Measurements from ENCODE around the gene RIC8A.
"Not testable (repeated sequence)": the region's sequence is repeated elsewhere in the genome, so short reads cannot be mapped to it uniquely, and the experiment has no call there.

Gene RIC8A

GRCh38 chr11:236774-237767 is 29.6 kb downstream of the RIC8A start, which contains the start of gene PSMD13:
PSMD13 (plus strand) TSS chr11:236976; CDS start chr11:237050, 74 bp downstream.
- no peaks in the 10 kb centered on the region for H3K27me3 ChIP-seq (ENCODE audit: insufficient read depth, low read length)
- peak within 1 kb of the TSS; percentile 90 for H3K4me3 ChIP-seq (ENCODE audit: low read length)
- peak within 1 kb of the TSS; percentile 92 for H3K9ac ChIP-seq (ENCODE audit: low read depth, low read length)
- H3K36me3 ChIP-seq (ENCODE audit: insufficient read depth, low read length): peaks cover 36% of the 10 kb centered on the region
- H3K27ac ChIP-seq (ENCODE audit: low read depth, low read length): peak within 1 kb of the TSS; percentile 80
- H3K4me1 ChIP-seq (ENCODE audit: insufficient read depth, low read length): 0 out of 2 replicates have a peak, but pooled peaks cover 6% of the 10 kb centered on the region
- no peaks in the 10 kb centered on the region for H3K9me3 ChIP-seq (ENCODE audit: insufficient read depth, low read depth, low read length)
- 2% methylated on average over 61 of the region's 62 CpGs for WGBS

GRCh38 chr11:238346-238745 is 30.8 kb downstream of the RIC8A start:
- WGBS: 92% methylated on average over 7 of the region's 7 CpGs
- peaks cover 43% of the 10 kb centered on the region for H3K36me3 ChIP-seq (ENCODE audit: insufficient read depth, low read length)
- peak overlapping the region; percentile 83 for H3K4me3 ChIP-seq (ENCODE audit: low read length)
- H3K9ac ChIP-seq (ENCODE audit: low read depth, low read length); H3K27ac ChIP-seq (ENCODE audit: low read depth, low read length); H3K27me3 ChIP-seq (ENCODE audit: insufficient read depth, low read length); H3K4me1 ChIP-seq (ENCODE audit: insufficient read depth, low read length); H3K9me3 ChIP-seq (ENCODE audit: insufficient read depth, low read depth, low read length): not testable (repeated sequence)

GRCh38 chr11:240315-240714 is 32.8 kb downstream of the RIC8A start:
- Histone ChIP-seq H3K9me3 (ENCODE audit: insufficient read depth, low read depth, low read length) (no peaks in the 10 kb centered on the region), H3K27me3 (ENCODE audit: insufficient read depth, low read length) (no peaks in the 10 kb centered on the region), H3K27ac (ENCODE audit: low read depth, low read length) (no peak overlapping the region), H3K36me3 (ENCODE audit: insufficient read depth, low read length) (peaks cover 62% of the 10 kb centered on the region), H3K4me1 (ENCODE audit: insufficient read depth, low read length) (0 out of 2 replicates have a peak, but pooled peaks cover 6% of the 10 kb centered on the region), H3K4me3 (ENCODE audit: low read length) (no peak overlapping the region), H3K9ac (ENCODE audit: low read depth, low read length) (no peak overlapping the region)
- 100% methylated on average over 1 of the region's 1 CpG for WGBS

- H3K36me3 ChIP-seq (ENCODE audit: insufficient read depth, low read length): peaks cover 75% of the 10 kb centered on the region
- no peaks in the 10 kb centered on the region for H3K27me3 ChIP-seq (ENCODE audit: insufficient read depth, low read length)
- no peak overlapping the region for H3K27ac ChIP-seq (ENCODE audit: low read depth, low read length)
- H3K9me3 ChIP-seq (ENCODE audit: insufficient read depth, low read depth, low read length): no peaks in the 10 kb centered on the region
- no peak overlapping the region for H3K9ac ChIP-seq (ENCODE audit: low read depth, low read length)
- H3K4me3 ChIP-seq (ENCODE audit: low read length): no peak overlapping the region
- 0 out of 2 replicates have a peak, but pooled peaks cover 6% of the 10 kb centered on the region for H3K4me1 ChIP-seq (ENCODE audit: insufficient read depth, low read length)
- WGBS: 92% methylated on average over 5 of the region's 5 CpGs
Observed at GRCh38 chr11:241634-242033, 34.1 kb downstream of the RIC8A start.

GRCh38 chr11:244376-244775 is 36.9 kb downstream of the RIC8A start:
- Histone ChIP-seq H3K4me3 (ENCODE audit: low read length) (no peak overlapping the region), H3K9me3 (ENCODE audit: insufficient read depth, low read depth, low read length) (no peaks in the 10 kb centered on the region), H3K9ac (ENCODE audit: low read depth, low read length) (no peak overlapping the region), H3K36me3 (ENCODE audit: insufficient read depth, low read length) (peaks cover 95% of the 10 kb centered on the region), H3K27ac (ENCODE audit: low read depth, low read length) (no peak overlapping the region), H3K4me1 (ENCODE audit: insufficient read depth, low read length) (no peaks in the 10 kb centered on the region), H3K27me3 (ENCODE audit: insufficient read depth, low read length) (no peaks in the 10 kb centered on the region)
- 88% methylated on average over 2 of the region's 2 CpGs for WGBS

- no peaks in the 10 kb centered on the region for H3K9me3 ChIP-seq (ENCODE audit: insufficient read depth, low read depth, low read length)
- WGBS: 82% methylated on average over 8 of the region's 8 CpGs
- no peak overlapping the region for H3K27ac ChIP-seq (ENCODE audit: low read depth, low read length)
- no peaks in the 10 kb centered on the region for H3K4me1 ChIP-seq (ENCODE audit: insufficient read depth, low read length)
- H3K4me3 ChIP-seq (ENCODE audit: low read length): no peak overlapping the region
- peaks cover 93% of the 10 kb centered on the region for H3K36me3 ChIP-seq (ENCODE audit: insufficient read depth, low read length)
- no peaks in the 10 kb centered on the region for H3K27me3 ChIP-seq (ENCODE audit: insufficient read depth, low read length)
- H3K9ac ChIP-seq (ENCODE audit: low read depth, low read length): no peak overlapping the region
Observed at GRCh38 chr11:249062-249461, 41.6 kb downstream of the RIC8A start.

- Histone ChIP-seq H3K27ac (ENCODE audit: low read depth, low read length) (no peak overlapping the region; the same call in 1 of the 2 replicates), H3K4me1 (ENCODE audit: insufficient read depth, low read length) (no peaks in the 10 kb centered on the region), H3K9ac (ENCODE audit: low read depth, low read length) (no peak overlapping the region), H3K36me3 (ENCODE audit: insufficient read depth, low read length) (peaks cover 82% of the 10 kb centered on the region), H3K4me3 (ENCODE audit: low read length) (no peak overlapping the region), H3K9me3 (ENCODE audit: insufficient read depth, low read depth, low read length) (no peaks in the 10 kb centered on the region), H3K27me3 (ENCODE audit: insufficient read depth, low read length) (no peaks in the 10 kb centered on the region)
- WGBS: 95% methylated on average over 4 of the region's 5 CpGs
Observed at GRCh38 chr11:250274-250673, 42.8 kb downstream of the RIC8A start.

GRCh38 chr11:250740-251299 is 43.3 kb downstream of the RIC8A start:
- H3K27me3 ChIP-seq (ENCODE audit: insufficient read depth, low read length): no peaks in the 10 kb centered on the region

GRCh38 chr11:251550-251949 is 44.0 kb downstream of the RIC8A start:
- H3K4me1 ChIP-seq (ENCODE audit: insufficient read depth, low read length): no peaks in the 10 kb centered on the region
- H3K9me3 ChIP-seq (ENCODE audit: insufficient read depth, low read depth, low read length): no peaks in the 10 kb centered on the region
- no peak overlapping the region for H3K4me3 ChIP-seq (ENCODE audit: low read length)
- 93% methylated on average over 10 of the region's 10 CpGs for WGBS
- H3K9ac ChIP-seq (ENCODE audit: low read depth, low read length): no peak overlapping the region
- no peak overlapping the region for H3K27ac ChIP-seq (ENCODE audit: low read depth, low read length)
- peaks cover 69% of the 10 kb centered on the region for H3K36me3 ChIP-seq (ENCODE audit: insufficient read depth, low read length)
- no peaks in the 10 kb centered on the region for H3K27me3 ChIP-seq (ENCODE audit: insufficient read depth, low read length)

More at GRCh38 chr11:250740-251299, 43.3 kb downstream of the RIC8A start:
- Histone ChIP-seq H3K9ac (ENCODE audit: low read depth, low read length) (no peak overlapping the region), H3K36me3 (ENCODE audit: insufficient read depth, low read length) (peaks cover 77% of the 10 kb centered on the region), H3K4me1 (ENCODE audit: insufficient read depth, low read length) (no peaks in the 10 kb centered on the region), H3K4me3 (ENCODE audit: low read length) (no peak overlapping the region), H3K27ac (ENCODE audit: low read depth, low read length) (no peak overlapping the region; the same call in 1 of the 2 replicates), H3K9me3 (ENCODE audit: insufficient read depth, low read depth, low read length) (no peaks in the 10 kb centered on the region)
- 76% methylated on average over 10 of the region's 10 CpGs for WGBS

GRCh38 chr11:252666-253065 is 45.2 kb downstream of the RIC8A start:
- Histone ChIP-seq H3K9me3 (ENCODE audit: insufficient read depth, low read depth, low read length) (no peaks in the 10 kb centered on the region), H3K27ac (ENCODE audit: low read depth, low read length) (no peak overlapping the region), H3K27me3 (ENCODE audit: insufficient read depth, low read length) (no peaks in the 10 kb centered on the region), H3K4me3 (ENCODE audit: low read length) (no peak overlapping the region), H3K36me3 (ENCODE audit: insufficient read depth, low read length) (peaks cover 58% of the 10 kb centered on the region), H3K4me1 (ENCODE audit: insufficient read depth, low read length) (no peaks in the 10 kb centered on the region), H3K9ac (ENCODE audit: low read depth, low read length) (no peak overlapping the region)
- 97% methylated on average over 8 of the region's 8 CpGs for WGBS

- no peak overlapping the region for H3K9ac ChIP-seq (ENCODE audit: low read depth, low read length)
- peaks cover 52% of the 10 kb centered on the region for H3K36me3 ChIP-seq (ENCODE audit: insufficient read depth, low read length)
- no peak overlapping the region for H3K27ac ChIP-seq (ENCODE audit: low read depth, low read length)
- H3K4me3 ChIP-seq (ENCODE audit: low read length): no peak overlapping the region
- H3K4me1 ChIP-seq (ENCODE audit: insufficient read depth, low read length): no peaks in the 10 kb centered on the region
- 94% methylated on average over 13 of the region's 13 CpGs for WGBS
- H3K9me3 ChIP-seq (ENCODE audit: insufficient read depth, low read depth, low read length): no peaks in the 10 kb centered on the region
- no peaks in the 10 kb centered on the region for H3K27me3 ChIP-seq (ENCODE audit: insufficient read depth, low read length)
Observed at GRCh38 chr11:253160-253885, 45.8 kb downstream of the RIC8A start.

All from HUES64 (cell line).